KBM-7 (cell line): Measurements from ENCODE around the gene SLC35A2.
"Not testable (repeated sequence)": the region's sequence is repeated elsewhere in the genome, so short reads cannot be mapped to it uniquely, and the experiment has no call there.

ENCODE experiments used
- DNase-seq: peaks from one replicate; pipeline ENCODE4 v3.0.0-alpha.2; 2015
- in situ Hi-C: fragments of 300-500 bp; cut with MboI; formaldehyde crosslinking; loops from 2 replicates; pipeline ENCODE4 v1.14.3; 2020; ENCODE audit warnings: low sequenced_read_pairs, low pct_unique_long_range_greater_than_20kb, mixed read lengths

SLC35A2 gene

GRCh38 chrX:48904626-48905025 lies 6.8 kb downstream of the SLC35A2 start:
- in situ Hi-C loops = no loop called here
- no peak for DNase-seq

GRCh38 chrX:48904180-48904579 lies 7.3 kb downstream of the SLC35A2 start:
- DNase-seq = no peak
- in situ Hi-C loops = no loop called here

- no peak for DNase-seq
- in situ Hi-C loops = no loop called here
These were observed 8.2 kb downstream of the SLC35A2 start for GRCh38 chrX:48903290-48903689.

GRCh38 chrX:48902776-48903175 lies 8.7 kb downstream of the SLC35A2 start:
- in situ Hi-C loops = no loop called here
- no peak for DNase-seq

GRCh38 chrX:48902135-48902534 lies 9.3 kb downstream of the SLC35A2 start:
- in situ Hi-C loops = no loop called here
- DNase-seq = no peak

GRCh38 chrX:48901069-48901468 lies 10.4 kb downstream of the SLC35A2 start:
- in situ Hi-C loops = no loop called here
- DNase-seq = no peak

- in situ Hi-C loops = no loop called here
- no peak for DNase-seq
These were observed 12.4 kb downstream of the SLC35A2 start for GRCh38 chrX:48899078-48899410.

- DNase-seq = peak; percentile 98
- in situ Hi-C loops = no loop called here
These were observed 13.7 kb downstream of the SLC35A2 start, which contains the start of the genes PQBP1 and TIMM17B for GRCh38 chrX:48897625-48898306. TSS of gene PQBP1 (plus strand) at chrX:48897930. CDS start at chrX:48898510, 580 bp downstream. TSS of gene TIMM17B (minus strand) at chrX:48897768. CDS start at chrX:48897749, 19 bp downstream.

GRCh38 chrX:48897157-48897624 lies 14.3 kb downstream of the SLC35A2 start:
- in situ Hi-C loops = no loop called here
- peak; percentile 94 for DNase-seq

GRCh38 chrX:48896611-48897011 lies 14.8 kb downstream of the SLC35A2 start:
- DNase-seq = peak; percentile 86
- in situ Hi-C loops = no loop called here

- no peak for DNase-seq
- in situ Hi-C loops = no loop called here
These were observed 16.6 kb downstream of the SLC35A2 start for GRCh38 chrX:48894891-48895290.

- no peak for DNase-seq
- in situ Hi-C loops = no loop called here
These were observed 17.7 kb downstream of the SLC35A2 start for GRCh38 chrX:48893556-48894348.

GRCh38 chrX:48892896-48893295 lies 18.6 kb downstream of the SLC35A2 start:
- in situ Hi-C loops = no loop called here
- DNase-seq = no peak

- in situ Hi-C loops = no loop called here
- peak; percentile 95 for DNase-seq
These were observed 19.8 kb downstream of the SLC35A2 start for GRCh38 chrX:48891402-48892288.

GRCh38 chrX:48890934-48891401 lies 20.5 kb downstream of the SLC35A2 start:
- in situ Hi-C loops = no loop called here
- DNase-seq = no peak

GRCh38 chrX:48890296-48890925 lies 21.0 kb downstream of the SLC35A2 start:
- in situ Hi-C loops = no loop called here
- no peak for DNase-seq

- DNase-seq, in situ Hi-C loops: not testable (repeated sequence)
These were observed 24.9 kb downstream of the SLC35A2 start for GRCh38 chrX:48886586-48886985.

- in situ Hi-C loops = no loop called here
- DNase-seq = no peak
These were observed 27.7 kb downstream of the SLC35A2 start for GRCh38 chrX:48883729-48884128.

GRCh38 chrX:48876944-48877343 lies 34.5 kb downstream of the SLC35A2 start:
- in situ Hi-C loops = not testable (repeated sequence)

More at GRCh38 chrX:48876944-48877343, 34.5 kb downstream of the SLC35A2 start:
- not testable (repeated sequence) for DNase-seq
